Type B pancreatic cell (in vitro differentiated cells): ENCODE results near the gene SRPK1. TPM values are rescaled to one million over a fixed set of nuclear protein-coding genes. Genes with fewer than 3 reads are reported as not detected.
"Not testable (repeated sequence)": the region's sequence is repeated elsewhere in the genome, so short reads cannot be mapped to it uniquely, and the experiment has no call there.

Experiments used
- DNase-seq: peaks from one replicate; pipeline ENCODE4 v3.0.0; 2021; ENCODE audit warnings: mixed read lengths; ENCODE audit not compliant: unreplicated experiment; ENCODE audit errors: extremely low spot score
- H3K27ac Mint-ChIP-seq: 2 replicates; pipeline ENCODE4 v1.8.0; 2021; ENCODE audit warnings: mild to moderate bottlenecking, mixed read lengths
- H3K27me3 Mint-ChIP-seq: 2 replicates; pipeline ENCODE4 v1.8.0; 2021; ENCODE audit warnings: mixed read lengths
- H3K36me3 Mint-ChIP-seq: 2 replicates; pipeline ENCODE4 v1.8.0; 2021; ENCODE audit warnings: mixed read lengths
- H3K4me1 Mint-ChIP-seq: one replicate; pipeline ENCODE4 v1.8.0; 2021; ENCODE audit warnings: mixed read lengths; ENCODE audit not compliant: unreplicated experiment
- H3K4me3 Mint-ChIP-seq: 2 replicates; pipeline ENCODE4 v1.8.0; 2021; ENCODE audit warnings: mild to moderate bottlenecking, mixed read lengths
- H3K9me3 Mint-ChIP-seq: 2 replicates; pipeline ENCODE4 v1.8.0; 2021; ENCODE audit warnings: mixed read lengths
- CTCF ChIP-seq: fragments of 200-600 bp; sonication (generic); conservative IDR thresholded peaks from 2 replicates; pipeline ENCODE4 v1.5.0; 2021; ENCODE audit warnings: antibody characterized with exemption, mild to moderate bottlenecking
- total RNA-seq: library from RNA; stranded (reverse); gene quantifications from 2 replicates; pipeline ENCODE4 v1.2.1, GENCODE V29; 2021; ENCODE audit warnings: low replicate concordance

Gene SRPK1
- total RNA-seq, 1 donor from 2014 or later, result 73.8 TPM

DNA sequence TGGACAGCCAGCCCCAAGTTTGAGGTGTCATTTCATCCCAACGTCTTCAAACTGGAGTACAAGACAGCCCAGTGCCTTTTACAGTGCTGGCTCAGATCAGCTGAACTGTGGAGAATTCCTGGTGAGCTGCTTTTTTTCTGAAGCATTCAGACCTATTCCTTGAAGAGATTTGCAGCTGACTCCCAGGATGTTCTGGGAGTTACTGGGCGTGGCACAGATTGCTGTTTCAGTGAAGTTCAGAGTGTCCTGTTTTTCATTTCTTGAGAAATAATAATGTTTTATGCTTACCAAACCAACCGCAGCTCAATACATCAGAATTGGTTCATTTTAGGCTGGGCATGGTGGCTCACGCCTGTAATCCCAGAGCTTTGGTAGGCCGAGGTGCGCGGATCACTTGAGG is 33.4 kb upstream of the SRPK1 start:
- TF ChIP-seq CTCF, result no peak
- H3K4me3 Mint-ChIP-seq, result no peak overlapping the region
- H3K27ac Mint-ChIP-seq, result no peak overlapping the region
- H3K36me3 Mint-ChIP-seq, result no peaks in the 10 kb centered on the region
- H3K9me3 Mint-ChIP-seq, result no peaks in the 10 kb centered on the region
- peaks cover 9% of the 10 kb centered on the region for H3K27me3 Mint-ChIP-seq
- no peaks in the 10 kb centered on the region for H3K4me1 Mint-ChIP-seq
- no peak for DNase-seq

- DNase-seq, result no peak
- H3K36me3 Mint-ChIP-seq, result no peaks in the 10 kb centered on the region
- peaks cover 2% of the 10 kb centered on the region for H3K27me3 Mint-ChIP-seq
- peak; percentile 32 for TF ChIP-seq CTCF
- no peak overlapping the region for H3K4me3 Mint-ChIP-seq
- peaks cover 5% of the 10 kb centered on the region for H3K9me3 Mint-ChIP-seq
- no peaks in the 10 kb centered on the region for H3K4me1 Mint-ChIP-seq
- H3K27ac Mint-ChIP-seq, result no peak overlapping the region
Observed at GRCh38 chr6:35948725-35949124, 27.8 kb upstream of the SRPK1 start.

DNA sequence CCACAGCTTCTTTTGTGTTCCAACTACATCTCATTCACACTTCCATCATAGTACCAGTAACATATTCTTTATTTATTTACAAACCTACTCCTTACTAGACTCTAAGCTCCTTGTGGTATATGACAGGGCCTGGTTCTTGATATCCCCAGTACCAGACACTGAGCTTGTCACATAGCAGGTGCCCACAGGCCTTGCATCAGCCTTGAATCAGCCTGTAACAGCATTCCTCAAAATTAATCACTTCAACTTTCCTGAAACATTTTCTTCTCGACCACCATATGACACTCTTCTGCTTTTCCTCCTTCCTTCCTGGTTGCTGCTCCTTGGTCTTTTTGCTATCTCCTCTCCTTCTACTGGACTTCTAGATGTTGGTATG is 24.7 kb upstream of the SRPK1 start:
- no peaks in the 10 kb centered on the region for H3K36me3 Mint-ChIP-seq
- no peak overlapping the region for H3K27ac Mint-ChIP-seq
- DNase-seq, result no peak
- no peaks in the 10 kb centered on the region for H3K4me1 Mint-ChIP-seq
- H3K9me3 Mint-ChIP-seq, result peaks cover 5% of the 10 kb centered on the region
- no peaks in the 10 kb centered on the region for H3K27me3 Mint-ChIP-seq
- no peak for TF ChIP-seq CTCF
- H3K4me3 Mint-ChIP-seq, result no peak overlapping the region

- DNase-seq, result no peak
- Mint-ChIP-seq H3K4me3 (no peak overlapping the region), H3K27me3 (no peaks in the 10 kb centered on the region), H3K4me1 (no peaks in the 10 kb centered on the region), H3K9me3 (peaks cover 9% of the 10 kb centered on the region), H3K36me3 (no peaks in the 10 kb centered on the region), H3K27ac (no peak overlapping the region)
- TF ChIP-seq CTCF, result no peak
Observed at GRCh38 chr6:35943390-35943789, 22.5 kb upstream of the SRPK1 start.

DNA sequence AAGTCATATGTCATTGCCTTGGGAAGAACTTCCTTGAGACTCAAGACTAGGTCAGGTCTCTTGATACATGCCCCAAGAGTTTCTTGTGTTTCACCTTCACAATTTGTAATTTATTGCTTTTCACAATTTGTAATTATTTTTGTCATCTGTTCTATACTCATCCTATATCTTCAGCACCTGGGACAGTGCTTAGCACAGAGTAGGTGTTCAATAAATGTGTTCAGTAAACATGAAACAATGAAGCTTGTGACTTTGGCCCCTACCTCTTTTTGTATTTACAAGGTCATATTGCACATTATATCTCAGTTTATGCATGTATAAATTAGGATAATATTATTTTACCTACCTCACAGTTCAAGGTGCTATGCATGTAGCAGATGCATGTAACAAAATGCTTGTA is 21.5 kb upstream of the SRPK1 start:
- Mint-ChIP-seq H3K4me3 (no peak overlapping the region), H3K27ac (no peak overlapping the region), H3K36me3 (no peaks in the 10 kb centered on the region), H3K27me3 (no peaks in the 10 kb centered on the region), H3K4me1 (no peaks in the 10 kb centered on the region), H3K9me3 (peaks cover 9% of the 10 kb centered on the region)
- TF ChIP-seq CTCF, result no peak
- no peak for DNase-seq

DNA sequence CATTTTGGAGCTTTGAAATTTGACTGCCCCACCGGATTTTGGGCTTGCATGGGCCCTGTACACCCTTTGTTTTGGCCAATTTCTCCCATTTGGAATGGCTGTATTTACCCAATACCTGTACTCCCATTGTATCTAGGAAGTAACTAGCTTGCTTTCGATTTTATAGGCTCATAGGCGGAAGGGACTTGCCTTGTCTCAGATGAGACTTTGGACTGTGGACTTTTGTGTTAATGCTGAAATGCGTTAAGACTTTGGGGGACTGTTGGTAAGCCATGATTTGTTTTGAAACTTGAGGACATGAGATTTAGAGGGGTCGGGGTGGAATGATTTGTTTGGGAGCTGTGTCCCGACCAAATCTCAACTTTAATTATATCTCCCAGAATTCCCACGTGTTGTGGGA is 20.3 kb upstream of the SRPK1 start:
- not testable (repeated sequence) for H3K27me3 Mint-ChIP-seq, H3K27ac Mint-ChIP-seq, H3K36me3 Mint-ChIP-seq, H3K4me3 Mint-ChIP-seq, H3K9me3 Mint-ChIP-seq, H3K4me1 Mint-ChIP-seq, DNase-seq

GRCh38 chr6:35940014-35940413 is 19.1 kb upstream of the SRPK1 start:
- not testable (repeated sequence) for H3K27me3 Mint-ChIP-seq, H3K4me1 Mint-ChIP-seq, H3K27ac Mint-ChIP-seq, H3K36me3 Mint-ChIP-seq, DNase-seq, H3K4me3 Mint-ChIP-seq, H3K9me3 Mint-ChIP-seq

DNA sequence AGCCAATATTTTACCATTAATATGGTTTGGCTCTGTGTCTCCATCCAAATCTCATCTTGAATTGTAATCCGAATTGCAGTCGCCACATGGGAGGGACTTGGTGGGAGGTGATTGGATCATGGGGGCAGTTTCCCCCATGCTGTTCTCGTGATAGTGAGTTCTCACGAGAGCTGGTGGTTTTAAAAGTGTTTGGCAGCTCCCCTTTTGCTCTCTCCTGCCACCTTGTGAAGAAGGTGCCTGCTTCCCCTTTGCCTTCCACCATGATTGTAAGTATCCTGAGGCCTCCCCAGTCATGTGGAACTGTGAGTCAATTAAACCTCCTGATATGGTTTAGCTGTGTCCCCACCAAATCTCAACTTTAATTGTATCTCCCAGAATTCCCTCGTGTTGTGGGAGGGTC is 18.4 kb upstream of the SRPK1 start:
- not testable (repeated sequence) for DNase-seq, H3K36me3 Mint-ChIP-seq, H3K4me1 Mint-ChIP-seq, H3K27ac Mint-ChIP-seq, H3K27me3 Mint-ChIP-seq, H3K4me3 Mint-ChIP-seq, H3K9me3 Mint-ChIP-seq
